GM18508 (cell line): Measurements from ENCODE around the gene FAM222B.
"Not testable (repeated sequence)": the region's sequence is repeated elsewhere in the genome, so short reads cannot be mapped to it uniquely, and the experiment has no call there.

Source experiments
- ATAC-seq: cut with Tn5 transposase; IDR thresholded peaks from one replicate; pipeline ENCODE4 v1.9.1; 2021; ENCODE audit warnings: moderate number of reproducible peaks; ENCODE audit not compliant: insufficient read depth, unreplicated experiment

Gene FAM222B

GRCh38 chr17:28735913-28736769, 106.4 kb downstream of the FAM222B start:
- not testable (repeated sequence) for ATAC-seq

GRCh38 chr17:28735242-28735722, 107.3 kb downstream of the FAM222B start:
- no peak for ATAC-seq

DNA sequence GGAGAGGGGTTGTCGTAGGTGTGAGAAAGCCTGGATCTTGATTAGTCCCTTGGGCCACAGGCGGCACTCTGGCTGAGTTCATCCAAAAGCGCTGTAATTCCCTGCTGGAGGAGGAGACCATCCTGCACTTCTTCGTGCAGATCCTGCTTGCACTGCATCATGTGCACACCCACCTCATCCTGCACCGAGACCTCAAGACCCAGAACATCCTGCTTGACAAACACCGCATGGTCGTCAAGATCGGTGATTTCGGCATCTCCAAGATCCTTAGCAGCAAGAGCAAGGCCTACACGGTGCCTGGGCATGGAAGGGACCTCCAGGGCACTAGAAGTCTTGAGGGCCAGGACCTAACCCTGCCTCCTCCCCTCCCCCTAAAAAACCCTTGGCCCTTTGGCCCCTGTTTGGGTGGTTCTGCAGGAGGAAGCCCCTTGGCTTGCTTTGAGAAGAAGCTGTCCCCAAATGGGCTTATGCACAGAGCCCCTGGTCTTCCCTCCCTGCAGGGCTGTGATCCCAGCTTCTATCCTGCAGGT, 107.8 kb downstream of the FAM222B start:
- no peak for ATAC-seq

- ATAC-seq, result no peak
Observed at GRCh38 chr17:28733346-28733745, 109.2 kb downstream of the FAM222B start.

GRCh38 chr17:28729950-28730330, 112.7 kb downstream of the FAM222B start:
- no peak for ATAC-seq

DNA sequence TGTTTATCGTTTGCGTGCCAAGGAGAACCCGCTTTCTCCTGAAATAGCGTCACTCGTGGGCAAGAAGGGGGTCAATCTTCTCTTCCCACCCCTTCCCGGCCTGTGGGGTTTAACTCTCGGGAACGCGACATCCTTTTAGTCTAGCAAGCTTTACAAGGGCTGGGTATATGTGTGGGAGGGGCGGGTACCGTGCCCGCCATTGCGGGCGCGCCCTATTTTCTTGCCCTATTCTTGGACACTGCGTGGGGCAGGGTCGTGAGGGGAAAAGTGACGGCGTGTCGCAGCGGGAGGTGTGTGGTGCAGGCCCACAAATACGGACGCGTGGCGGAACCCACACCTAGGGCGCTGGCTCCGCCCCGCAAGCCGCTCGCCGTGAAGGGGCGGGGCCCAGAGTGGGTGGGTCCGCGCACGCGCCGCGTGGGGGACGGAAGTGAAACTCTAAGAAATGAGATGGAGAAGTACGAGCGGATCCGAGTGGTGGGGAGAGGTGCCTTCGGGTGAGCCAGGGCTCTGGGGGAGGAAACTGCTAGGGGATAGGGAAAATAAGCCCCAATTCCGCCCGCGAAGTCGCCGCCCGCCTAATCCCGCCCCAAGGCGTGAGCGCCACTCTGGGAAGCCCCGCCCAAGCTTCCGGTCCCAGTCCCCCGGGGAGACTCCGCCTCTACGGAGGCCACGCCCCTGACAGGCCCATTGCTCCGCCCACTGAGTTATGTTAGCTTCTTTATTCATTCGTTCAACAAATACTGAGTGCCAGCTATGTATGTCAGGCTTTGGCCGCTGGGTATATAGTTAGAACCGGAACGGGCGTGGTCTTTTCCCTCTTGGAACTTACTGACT, 114.0 kb downstream of the FAM222B start, which contains the start of gene NEK8:
NEK8 (plus strand) TSS at position 425 of the 837 bp plus-strand sequence; CDS start at position 451, 26 bp downstream.
- no peak for ATAC-seq

- no peak for ATAC-seq
Observed at GRCh38 chr17:28726627-28727491, 115.7 kb downstream of the FAM222B start.

DNA sequence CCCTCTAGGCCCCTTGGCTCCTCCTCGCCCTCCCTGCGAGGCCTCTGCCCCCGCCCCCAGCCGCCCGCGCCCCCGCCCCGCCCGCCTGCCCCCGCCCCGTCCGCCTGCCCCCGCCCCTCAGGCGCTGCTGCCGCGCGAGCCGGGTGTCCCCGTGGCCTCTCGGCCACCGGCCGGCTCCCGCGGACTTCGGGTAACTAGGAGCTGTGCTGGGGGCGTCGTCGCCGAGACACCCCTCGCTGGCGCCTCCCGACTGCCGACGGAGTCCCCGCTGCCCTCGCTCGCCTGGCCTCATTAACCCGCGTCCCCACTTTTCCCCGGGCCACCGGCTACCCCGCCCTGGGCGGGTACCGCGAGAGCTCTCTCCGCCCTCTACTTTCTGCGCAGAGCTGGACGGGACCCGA, 116.4 kb downstream of the FAM222B start, which contains the start of gene TLCD1:
TLCD1 (minus strand) TSS at position 8 of the 401 bp plus-strand sequence. CDS start 136 bp downstream, outside the sequence.
- ATAC-seq, result no peak

DNA sequence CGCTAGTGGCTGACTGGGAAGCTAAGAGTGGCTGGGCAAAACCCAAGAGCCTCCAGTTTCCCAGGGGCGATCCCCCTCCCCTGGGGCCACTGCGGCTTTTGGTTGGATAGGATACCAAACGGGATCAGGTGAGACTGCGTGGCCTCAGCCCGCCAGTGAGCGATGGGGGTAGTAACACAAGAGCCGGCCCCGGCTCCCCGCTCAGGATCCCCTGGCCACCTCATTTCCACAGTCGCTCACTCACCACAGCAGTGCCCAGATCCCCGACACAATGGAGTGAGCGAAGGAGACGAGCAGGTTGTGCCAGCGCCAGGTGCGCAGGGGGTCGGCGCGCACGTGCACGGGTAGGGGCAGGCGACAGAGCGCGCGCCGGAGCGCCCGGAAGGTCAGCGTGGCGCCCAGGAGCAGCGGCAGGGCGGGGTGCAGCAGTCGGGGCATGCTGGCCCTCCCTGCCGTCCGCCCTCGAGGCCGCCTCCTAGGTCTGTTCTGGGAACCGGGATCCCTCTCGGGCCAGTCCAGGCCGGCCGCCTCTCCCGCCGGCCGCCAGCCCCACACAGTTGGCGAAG, 116.8 kb downstream of the FAM222B start:
- no peak for ATAC-seq

GRCh38 chr17:28725166-28725659, 117.4 kb downstream of the FAM222B start:
- ATAC-seq, result no peak

- ATAC-seq, result no peak
Observed at GRCh38 chr17:28724500-28725165, 118.0 kb downstream of the FAM222B start.

- ATAC-seq, result not testable (repeated sequence)
Observed at GRCh38 chr17:28723836-28724499, 118.6 kb downstream of the FAM222B start.

DNA sequence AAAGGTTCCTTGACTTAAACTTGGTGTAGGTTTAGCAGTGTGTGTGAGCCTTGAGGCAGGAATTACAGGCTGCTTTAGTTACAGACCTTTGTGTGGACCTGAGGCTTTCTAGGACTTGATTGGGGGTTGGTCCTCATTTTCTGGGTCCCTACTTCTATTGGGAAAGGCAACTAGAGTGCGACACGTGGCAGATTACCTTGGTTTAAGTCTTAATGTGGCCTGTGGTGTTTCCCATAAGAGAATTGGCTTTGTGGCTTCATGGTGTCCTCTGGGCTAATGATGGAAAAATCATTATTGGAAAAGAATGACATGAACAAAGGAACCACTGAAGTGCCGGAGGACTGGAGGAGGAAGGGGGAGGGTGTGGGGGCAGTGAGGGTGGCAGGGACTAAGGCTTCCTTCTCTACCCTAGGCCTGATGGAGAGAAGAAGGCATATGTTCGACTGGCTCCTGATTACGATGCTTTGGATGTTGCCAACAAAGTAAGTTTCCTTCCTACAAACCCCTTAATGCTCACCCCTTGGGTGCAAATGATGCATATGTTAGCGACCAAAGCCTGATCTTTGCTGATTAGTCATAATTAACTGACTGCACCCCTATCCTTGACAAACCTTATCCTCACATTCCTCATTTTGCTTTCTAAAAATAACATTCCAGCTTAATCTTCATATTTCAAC, 119.3 kb downstream of the FAM222B start:
- ATAC-seq, result no peak

DNA sequence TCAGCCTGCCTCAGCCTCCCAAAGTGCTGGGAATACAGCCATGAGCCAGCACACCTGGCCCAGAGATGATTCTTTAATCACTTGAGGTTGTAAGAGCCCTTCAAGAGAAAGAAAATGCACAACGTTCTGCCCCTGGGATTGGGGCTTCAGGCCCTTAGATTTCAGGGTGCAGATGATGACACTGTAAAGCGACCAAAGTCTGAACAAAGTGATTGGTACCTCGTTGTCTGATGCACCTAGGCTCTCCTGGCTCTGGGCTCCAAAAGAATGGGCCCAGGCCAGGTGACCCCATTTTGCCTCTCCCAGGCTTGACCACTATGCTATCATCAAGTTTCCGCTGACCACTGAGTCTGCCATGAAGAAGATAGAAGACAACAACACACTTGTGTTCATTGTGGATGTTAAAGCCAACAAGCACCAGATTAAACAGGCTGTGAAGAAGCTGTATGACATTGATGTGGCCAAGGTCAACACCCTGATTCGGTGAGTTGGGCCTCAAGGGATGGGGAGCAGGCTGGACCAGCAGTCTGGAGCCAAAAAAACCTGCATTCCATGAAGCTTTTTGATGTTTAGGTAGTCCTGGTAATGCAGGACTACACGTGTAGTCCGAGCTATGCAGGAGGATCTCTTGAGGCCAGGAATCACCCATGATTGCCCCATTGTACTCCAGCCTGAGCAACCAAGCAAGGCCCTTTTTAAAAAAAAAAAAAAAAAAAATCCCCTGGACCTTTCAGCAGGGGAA, 120.0 kb downstream of the FAM222B start:
- no peak for ATAC-seq

DNA sequence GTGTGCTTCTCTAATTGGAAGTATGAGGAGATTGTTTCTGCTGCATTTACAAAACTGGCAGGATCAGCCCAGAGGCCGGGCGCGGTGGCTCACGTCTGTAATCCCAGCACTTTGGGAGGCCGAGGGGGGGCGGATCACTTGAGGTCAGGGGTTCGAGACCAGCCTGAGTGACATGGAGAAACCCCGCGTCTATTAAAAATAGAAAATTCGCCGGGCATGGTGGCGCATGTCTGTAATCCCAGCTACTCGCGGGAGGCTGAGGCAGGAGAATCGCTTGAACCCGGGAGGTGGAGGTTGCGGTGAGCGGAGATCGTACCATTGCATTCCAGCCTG, 121.6 kb downstream of the FAM222B start:
- not testable (repeated sequence) for ATAC-seq

- no peak for ATAC-seq
Observed at GRCh38 chr17:28720247-28720996, 122.2 kb downstream of the FAM222B start.
